ENCODE results near the gene RGS3. TPM values are rescaled to one million over a fixed set of nuclear protein-coding genes. Genes with fewer than 3 reads are reported as not detected.

RGS3 gene
- 10 to 100 TPM; 26.9 to 50.7 (median 42.0) TPM for total RNA-seq
- 10 to 100 TPM; 32.4 to 43.6 (median 32.6) TPM for polyA plus RNA-seq

GRCh38 chr9:113463418-113464285, at the start of gene RGS3:
Gene RGS3 (plus strand): TSS chr9:113463727. CDS start chr9:113463803, 76 bp downstream.
- Histone ChIP-seq H3K36me3 (no peaks in the 10 kb centered on the region), H3K9me3 (no peaks in the 10 kb centered on the region), H3K27ac (peak within 1 kb of the TSS; percentile 79 to 86 (median 82)), H3K4me1 (peaks cover 0 to 37% (median 21%) of the 10 kb centered on the region in 4 donors), H3K4me3 (peak within 1 kb of the TSS; percentile 41 to 65 (median 60)), H3K27me3 (no peaks in the 10 kb centered on the region)
- TF ChIP-seq POLR2A (IDR thresholded peaks at IDR 0.05) (peak; percentile 29 to 64), CTCF (IDR thresholded peaks at IDR 0.05) (no peak), POLR2AphosphoS5 (IDR thresholded peaks at IDR 0.05) (peak; percentile 62 to 78 (median 72))
- peak; percentile 84 for DNase-seq
- intact Hi-C loops (cut with DNase I), result loop anchor here (5.0 kb wide), 2 partner anchors 59 to 104 kb away; no protein-coding TSS in a partner anchor
- 15 to 55% methylated on average over 55 of the region's 55 CpGs for WGBS, 2 donors

GRCh38 chr9:113416149-113416721, 47.3 kb upstream of the RGS3 start:
- Histone ChIP-seq H3K36me3 (no peaks in the 10 kb centered on the region), H3K27me3 (no peaks in the 10 kb centered on the region), H3K4me3 (no peak overlapping the region), H3K4me1 (peaks cover 0 to 5% (median 0%) of the 10 kb centered on the region in 4 donors), H3K9me3 (no peaks in the 10 kb centered on the region), H3K27ac (no peak overlapping the region)
- WGBS, 2 donors, result 61 to 74% methylated on average over 3 of the region's 3 CpGs
- no peak for TF ChIP-seq POLR2A (IDR thresholded peaks at IDR 0.05)
- TF ChIP-seq EP300 (IDR thresholded peaks at IDR 0.05), result no peak
- no peak for TF ChIP-seq CTCF (IDR thresholded peaks at IDR 0.05)
- TF ChIP-seq POLR2AphosphoS5 (IDR thresholded peaks at IDR 0.05), result no peak
- intact Hi-C loops (cut with DNase I), result loop anchor here (10.0 kb wide), 1 partner anchor 361 kb away; the partner anchor contains the start of gene ZFP37
- DNase-seq, result no peak

DNA sequence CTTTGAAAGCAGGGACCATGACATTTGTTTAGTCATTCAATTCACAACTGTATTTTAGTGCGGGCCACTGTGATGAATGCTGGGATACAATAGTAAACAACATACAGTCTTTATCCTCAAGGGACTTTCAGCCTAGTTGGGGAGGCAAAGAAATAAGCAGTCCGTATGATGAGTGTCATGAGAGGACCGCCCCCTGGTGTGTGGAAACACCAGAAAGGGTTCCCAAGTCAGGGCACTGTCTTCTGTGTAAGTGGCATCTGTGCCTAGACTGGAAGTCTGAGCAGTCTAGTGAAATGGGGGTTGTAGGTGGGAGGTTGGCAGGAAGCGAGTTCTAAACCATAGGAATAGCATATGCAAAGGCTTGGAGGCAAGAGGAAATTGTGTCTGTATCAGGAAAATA, 46.2 kb upstream of the RGS3 start:
- H3K27me3 ChIP-seq, result no peaks in the 10 kb centered on the region
- no peak overlapping the region for H3K4me3 ChIP-seq
- 82 to 83% methylated on average over 4 of the region's 4 CpGs for WGBS, 2 donors
- H3K9me3 ChIP-seq, result no peaks in the 10 kb centered on the region
- TF ChIP-seq EP300 (IDR thresholded peaks at IDR 0.05), result no peak
- TF ChIP-seq POLR2AphosphoS5 (IDR thresholded peaks at IDR 0.05), result no peak
- no peak for TF ChIP-seq POLR2A (IDR thresholded peaks at IDR 0.05)
- TF ChIP-seq CTCF (IDR thresholded peaks at IDR 0.05), result no peak
- no peak overlapping the region for H3K27ac ChIP-seq
- H3K36me3 ChIP-seq, result no peaks in the 10 kb centered on the region
- DNase-seq, result no peak
- no peaks in the 10 kb centered on the region for H3K4me1 ChIP-seq
- intact Hi-C loops (cut with DNase I), result loop anchor here (10.0 kb wide), 1 partner anchor 363 kb away; the partner anchor contains the start of gene ZFP37

DNA sequence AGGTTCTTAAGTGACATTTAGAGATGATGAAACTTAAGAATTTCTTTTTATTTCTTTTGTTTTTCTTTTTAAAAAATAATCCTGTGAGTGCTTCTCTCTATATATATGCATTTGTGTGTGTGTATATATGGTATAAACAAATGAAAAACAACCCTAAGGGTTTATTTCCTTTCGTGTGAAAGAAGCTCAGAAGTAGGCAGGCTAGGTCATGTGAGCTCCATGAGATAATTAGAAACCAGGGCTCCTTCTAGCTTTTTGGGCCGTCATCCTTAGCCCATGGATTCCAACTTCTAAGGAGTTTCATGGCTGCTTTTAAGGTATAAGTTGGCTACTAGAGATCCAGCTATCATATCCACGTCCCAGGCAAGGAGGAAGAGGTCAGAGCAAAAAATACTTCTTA, 41.8 kb upstream of the RGS3 start:
- Histone ChIP-seq H3K36me3 (no peaks in the 10 kb centered on the region), H3K27me3 (no peaks in the 10 kb centered on the region), H3K27ac (no peak overlapping the region), H3K9me3 (no peaks in the 10 kb centered on the region), H3K4me3 (no peak overlapping the region), H3K4me1 (no peaks in the 10 kb centered on the region)
- no peak for DNase-seq
- WGBS, 2 donors, result 77 to 80% methylated on average over 3 of the region's 3 CpGs
- intact Hi-C loops (cut with DNase I), result no loop called here
- TF ChIP-seq POLR2AphosphoS5 (IDR thresholded peaks at IDR 0.05) (no peak), CTCF (IDR thresholded peaks at IDR 0.05) (no peak), POLR2A (IDR thresholded peaks at IDR 0.05) (no peak), EP300 (IDR thresholded peaks at IDR 0.05) (no peak)

All from sigmoid colon (tissue), 7 donors.